T1000 (cell line): ENCODE data around the gene HOXD13.

Experiments
- DNase-seq: peaks from one replicate; lab custom pipeline; 2025; ENCODE audit warnings: mixed read lengths; lab: John Stamatoyannopoulos, UW

HOXD13 gene

GRCh38 chr2:176106581-176107539 is 14.3 kb downstream of the HOXD13 start, which contains the start of gene HOXD11:
Gene HOXD11 (plus strand): TSS chr2:176107280. CDS start chr2:176107356, 76 bp downstream.
- no peak for DNase-seq

GRCh38 chr2:176107731-176108181 is 15.2 kb downstream of the HOXD13 start:
- DNase-seq: no peak

GRCh38 chr2:176109192-176109901 is 16.8 kb downstream of the HOXD13 start:
- DNase-seq: no peak

- no peak for DNase-seq
These were observed 17.4 kb downstream of the HOXD13 start for GRCh38 chr2:176109946-176110345.

GRCh38 chr2:176110415-176111308 is 18.1 kb downstream of the HOXD13 start:
- no peak for DNase-seq

GRCh38 chr2:176111309-176111663 is 18.8 kb downstream of the HOXD13 start:
- DNase-seq: no peak

GRCh38 chr2:176111846-176112374 is 19.4 kb downstream of the HOXD13 start:
- DNase-seq: no peak

- DNase-seq: no peak
These were observed 20.1 kb downstream of the HOXD13 start for GRCh38 chr2:176112375-176113302.

- no peak for DNase-seq
These were observed 21.8 kb downstream of the HOXD13 start for GRCh38 chr2:176114120-176114929.

GRCh38 chr2:176114930-176115625 is 22.6 kb downstream of the HOXD13 start:
- no peak for DNase-seq

- no peak for DNase-seq
These were observed 23.6 kb downstream of the HOXD13 start, which contains the start of gene HOXD10 for GRCh38 chr2:176115883-176116813. Gene HOXD10 (plus strand): TSS chr2:176116778. CDS start chr2:176116834, 56 bp downstream.

- no peak for DNase-seq
These were observed 24.8 kb downstream of the HOXD13 start for GRCh38 chr2:176117162-176117822.

GRCh38 chr2:176117823-176118371 is 25.4 kb downstream of the HOXD13 start:
- DNase-seq: no peak

GRCh38 chr2:176118601-176119339 is 26.2 kb downstream of the HOXD13 start:
- DNase-seq: no peak

GRCh38 chr2:176120364-176121189 is 28.1 kb downstream of the HOXD13 start:
- DNase-seq: no peak
